Measurements from ENCODE around the gene APPBP2. TPM values are rescaled to one million over a fixed set of nuclear protein-coding genes. Genes with fewer than 3 reads are reported as not detected.

The APPBP2 gene, protein sequence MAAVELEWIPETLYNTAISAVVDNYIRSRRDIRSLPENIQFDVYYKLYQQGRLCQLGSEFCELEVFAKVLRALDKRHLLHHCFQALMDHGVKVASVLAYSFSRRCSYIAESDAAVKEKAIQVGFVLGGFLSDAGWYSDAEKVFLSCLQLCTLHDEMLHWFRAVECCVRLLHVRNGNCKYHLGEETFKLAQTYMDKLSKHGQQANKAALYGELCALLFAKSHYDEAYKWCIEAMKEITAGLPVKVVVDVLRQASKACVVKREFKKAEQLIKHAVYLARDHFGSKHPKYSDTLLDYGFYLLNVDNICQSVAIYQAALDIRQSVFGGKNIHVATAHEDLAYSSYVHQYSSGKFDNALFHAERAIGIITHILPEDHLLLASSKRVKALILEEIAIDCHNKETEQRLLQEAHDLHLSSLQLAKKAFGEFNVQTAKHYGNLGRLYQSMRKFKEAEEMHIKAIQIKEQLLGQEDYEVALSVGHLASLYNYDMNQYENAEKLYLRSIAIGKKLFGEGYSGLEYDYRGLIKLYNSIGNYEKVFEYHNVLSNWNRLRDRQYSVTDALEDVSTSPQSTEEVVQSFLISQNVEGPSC
- total RNA-seq (10 to 100 TPM; 18.8 to 63.4 (median 47.3) TPM), polyA plus RNA-seq (10 to 100 TPM in 1 of 3 donors, 1 to 10 TPM in 2; 5.5 to 36.8 (median 6.8) TPM)
- long read RNA-seq, donor 1, full-length matches to known transcripts = 3 of 3 reads
- long read RNA-seq, donor 1, partial matches to known transcripts = 0 of 3 reads
- long read RNA-seq, donor 1, other reads (novel, unspliced or antisense) = 0 of 3 reads
- long read RNA-seq, donor 2, full-length matches to known transcripts = 6 of 6 reads
- long read RNA-seq, donor 2, partial matches to known transcripts = 0 of 6 reads
- long read RNA-seq, donor 2, other reads (novel, unspliced or antisense) = 0 of 6 reads
- long read RNA-seq, donor 3, full-length matches to known transcripts = 10 of 10 reads
- long read RNA-seq, donor 3, partial matches to known transcripts = 0 of 10 reads
- long read RNA-seq, donor 3, other reads (novel, unspliced or antisense) = 0 of 10 reads
- long read RNA-seq, donor 4, full-length matches to known transcripts = 8 of 12 reads
- long read RNA-seq, donor 4, partial matches to known transcripts = 2 of 12 reads
- long read RNA-seq, donor 4, other reads (novel, unspliced or antisense) = 2 of 12 reads
- long read RNA-seq, donor 5, full-length matches to known transcripts = 65 of 74 reads
- long read RNA-seq, donor 5, partial matches to known transcripts = 1 of 74 reads
- long read RNA-seq, donor 5, other reads (novel, unspliced or antisense) = 8 of 74 reads
- long read RNA-seq, donor 6, full-length matches to known transcripts = 7 of 7 reads
- long read RNA-seq, donor 6, partial matches to known transcripts = 0 of 7 reads
- long read RNA-seq, donor 6, other reads (novel, unspliced or antisense) = 0 of 7 reads
- long read RNA-seq, donor 7, full-length matches to known transcripts = 5 of 5 reads
- long read RNA-seq, donor 7, partial matches to known transcripts = 0 of 5 reads
- long read RNA-seq, donor 7, other reads (novel, unspliced or antisense) = 0 of 5 reads
- long read RNA-seq, donor 8, full-length matches to known transcripts = 5 of 5 reads
- long read RNA-seq, donor 8, partial matches to known transcripts = 0 of 5 reads
- long read RNA-seq, donor 8, other reads (novel, unspliced or antisense) = 0 of 5 reads
- long read RNA-seq, donor 9, full-length matches to known transcripts = 9 of 9 reads
- long read RNA-seq, donor 9, partial matches to known transcripts = 0 of 9 reads
- long read RNA-seq, donor 9, other reads (novel, unspliced or antisense) = 0 of 9 reads
- long read RNA-seq, donor 10, full-length matches to known transcripts = 7 of 7 reads
- long read RNA-seq, donor 10, partial matches to known transcripts = 0 of 7 reads
- long read RNA-seq, donor 10, other reads (novel, unspliced or antisense) = 0 of 7 reads

DNA sequence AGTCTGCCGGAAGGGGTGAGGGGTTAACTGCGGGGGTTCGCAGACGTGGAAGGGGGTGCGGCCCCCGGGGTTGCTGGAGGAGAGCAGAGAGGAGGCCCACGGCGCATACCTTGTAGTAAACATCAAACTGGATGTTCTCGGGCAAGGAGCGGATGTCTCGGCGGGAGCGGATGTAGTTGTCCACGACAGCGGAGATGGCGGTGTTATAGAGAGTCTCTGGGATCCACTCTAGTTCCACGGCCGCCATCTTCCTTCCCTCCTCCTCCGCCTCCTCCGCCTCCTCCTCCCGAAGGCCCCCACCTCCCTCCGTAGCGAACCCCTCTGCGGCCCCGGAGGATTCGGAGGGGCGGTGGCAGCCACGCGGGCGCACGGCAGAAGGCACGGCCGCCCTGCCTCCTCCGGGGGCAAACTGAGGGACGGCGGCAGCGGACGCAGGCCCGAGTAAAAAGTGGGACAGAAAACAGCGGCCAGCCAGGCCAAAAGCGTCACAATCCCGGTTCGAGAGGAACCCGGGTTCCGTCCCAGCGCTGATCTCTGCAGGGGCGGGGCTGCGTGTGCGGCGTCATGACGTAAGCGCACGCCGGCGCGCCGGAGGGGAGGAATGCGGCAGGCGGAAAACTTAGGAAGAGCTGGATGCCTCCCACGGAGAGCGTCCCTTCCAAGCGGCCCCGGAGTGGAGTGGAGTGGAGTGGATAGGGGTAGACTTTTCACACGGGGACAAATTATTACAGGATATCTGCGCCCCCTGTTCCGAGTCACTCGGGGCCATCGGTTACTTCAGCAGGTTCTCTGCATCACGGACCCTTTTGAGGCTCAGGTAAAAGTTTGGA lies at the start of gene APPBP2:
Gene APPBP2 (minus strand): TSS at position 558 of the 830 bp plus-strand sequence. CDS start 311 bp downstream, at position 247.
- intact Hi-C loops (cut with DNase I) = loop anchor here in 1 of 2 donors (10.0 kb wide), 1 partner anchor 51 kb away; no protein-coding TSS in a partner anchor
- whole genome bisulfite sequencing, 4 donors = 0 to 1% (median 0%) methylated on average over 28 to 69 of the region's 69 CpGs
- H3K27ac ChIP-seq = peak within 1 kb of the TSS; percentile 88 to 100 (median 99)
- peaks cover 8 to 44% of the 10 kb centered on the region in 2 donors for H3K4me1 ChIP-seq (replicated peaks in 1 of 2)
- H3K4me3 ChIP-seq = peak within 1 kb of the TSS; percentile 18 to 100 (median 97)
- peak; percentile 87 to 92 (median 88) for DNase-seq
- no peaks in the 10 kb centered on the region for H3K9me3 ChIP-seq (replicated peaks in 1 of 3)
- H3K27me3 ChIP-seq = no peaks in the 10 kb centered on the region
- no peaks in the 10 kb centered on the region for H3K36me3 ChIP-seq (replicated peaks in 1 of 2)
- peak; percentile 72 to 92 for TF ChIP-seq POLR2A (IDR thresholded peaks at IDR 0.05)
- TF ChIP-seq, protein P1, sequence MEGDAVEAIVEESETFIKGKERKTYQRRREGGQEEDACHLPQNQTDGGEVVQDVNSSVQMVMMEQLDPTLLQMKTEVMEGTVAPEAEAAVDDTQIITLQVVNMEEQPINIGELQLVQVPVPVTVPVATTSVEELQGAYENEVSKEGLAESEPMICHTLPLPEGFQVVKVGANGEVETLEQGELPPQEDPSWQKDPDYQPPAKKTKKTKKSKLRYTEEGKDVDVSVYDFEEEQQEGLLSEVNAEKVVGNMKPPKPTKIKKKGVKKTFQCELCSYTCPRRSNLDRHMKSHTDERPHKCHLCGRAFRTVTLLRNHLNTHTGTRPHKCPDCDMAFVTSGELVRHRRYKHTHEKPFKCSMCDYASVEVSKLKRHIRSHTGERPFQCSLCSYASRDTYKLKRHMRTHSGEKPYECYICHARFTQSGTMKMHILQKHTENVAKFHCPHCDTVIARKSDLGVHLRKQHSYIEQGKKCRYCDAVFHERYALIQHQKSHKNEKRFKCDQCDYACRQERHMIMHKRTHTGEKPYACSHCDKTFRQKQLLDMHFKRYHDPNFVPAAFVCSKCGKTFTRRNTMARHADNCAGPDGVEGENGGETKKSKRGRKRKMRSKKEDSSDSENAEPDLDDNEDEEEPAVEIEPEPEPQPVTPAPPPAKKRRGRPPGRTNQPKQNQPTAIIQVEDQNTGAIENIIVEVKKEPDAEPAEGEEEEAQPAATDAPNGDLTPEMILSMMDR (IDR thresholded peaks at IDR 0.05) = no peak

DNA sequence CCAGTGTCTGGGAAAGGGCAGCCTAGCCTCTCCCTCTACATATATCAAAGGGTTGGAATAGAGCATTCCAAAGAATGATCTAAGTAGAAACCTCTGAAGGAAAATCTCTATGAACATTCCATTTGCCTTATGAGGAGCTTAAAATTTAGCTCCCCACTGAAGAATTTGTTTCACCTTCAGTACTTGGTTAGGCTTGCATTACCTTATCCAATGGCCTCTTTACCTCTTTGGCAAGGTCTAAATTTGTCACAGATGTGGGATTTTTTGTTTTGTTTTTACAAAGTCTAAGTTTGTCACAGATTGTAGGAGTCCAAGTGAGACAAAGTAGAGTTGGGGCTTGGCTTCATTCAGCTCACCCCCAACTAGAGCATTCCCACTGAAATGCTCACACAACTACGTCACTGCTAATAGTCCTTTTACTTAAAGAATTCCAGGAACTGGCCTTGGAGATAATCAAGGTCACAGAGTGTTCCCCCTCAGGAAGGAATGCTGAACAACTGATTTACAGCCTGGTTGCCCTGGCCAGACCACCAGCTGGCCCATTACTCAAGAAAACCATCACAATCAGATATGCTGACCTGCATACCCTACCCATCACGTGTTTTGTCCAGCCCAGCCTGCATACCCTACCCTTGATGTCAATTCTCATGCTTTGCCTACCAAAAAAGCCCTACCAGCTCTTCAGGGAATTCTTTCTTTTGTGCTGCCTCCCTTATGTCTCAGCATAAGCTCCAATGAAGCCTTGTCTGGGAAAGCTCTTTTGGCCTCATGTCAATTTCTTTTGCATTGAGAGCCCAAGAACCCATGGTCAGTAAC lies 47.4 kb upstream of the APPBP2 start:
- peak overlapping the region in 2 of 5 donors; percentile 42 to 44 for H3K27ac ChIP-seq
- H3K36me3 ChIP-seq (replicated peaks in 1 of 2) = no peaks in the 10 kb centered on the region
- TF ChIP-seq, protein P1 (IDR thresholded peaks at IDR 0.05) = no peak
- no peak for TF ChIP-seq POLR2A (IDR thresholded peaks at IDR 0.05)
- DNase-seq = peak in 2 of 7 donors; percentile 28 to 52
- no peak overlapping the region for H3K4me3 ChIP-seq
- H3K27me3 ChIP-seq = no peaks in the 10 kb centered on the region
- H3K9me3 ChIP-seq (replicated peaks in 1 of 3) = no peaks in the 10 kb centered on the region
- 58 to 78% (median 64%) methylated on average over 2 of the region's 2 CpGs for WGBS, 4 donors
- H3K4me1 ChIP-seq (replicated peaks in 1 of 2) = peaks cover 0 to 17% of the 10 kb centered on the region in 2 donors
- intact Hi-C loops (cut with DNase I) = loop anchor here in 1 of 2 donors (10.0 kb wide), 1 partner anchor 61 kb away; no protein-coding TSS in a partner anchor
